Peyer's patch (tissue), 4 donors: ENCODE measurements around the gene STPG3. TPM values are rescaled to one million over a fixed set of nuclear protein-coding genes. Genes with fewer than 3 reads are reported as not detected.

ENCODE experiments used
- DNase-seq, 3 donors: peaks; one replicate each; pipeline ENCODE4 v3.0.0-alpha.2; 2017 to 2019
- H3K27ac ChIP-seq, 4 donors: fragments of 200-600 bp; sonication (generic); one replicate each; pipeline ENCODE4 v1.5.1; 2016 to 2019
- H3K27me3 ChIP-seq, 2 donors: fragments of 200-600 bp; sonication (generic); one replicate each; pipeline ENCODE4 v1.5.1; 2019
- H3K36me3 ChIP-seq, 3 donors: fragments of 200-600 bp; sonication (generic); one replicate each; pipeline ENCODE4 v1.5.1; 2016 to 2019
- H3K4me1 ChIP-seq, 4 donors: fragments of 200-600 bp; sonication (generic); one replicate each; pipeline ENCODE4 v1.5.1; 2016 to 2019
- H3K4me3 ChIP-seq, 4 donors: fragments of 200-600 bp; sonication (generic); 1 replicate in 3 of 4; 2 replicates in 1 of 4; pipeline ENCODE4 v1.5.1; 2016 to 2019; ENCODE audit warnings: mild to moderate bottlenecking in 1 of 4
- H3K9me3 ChIP-seq, 4 donors: fragments of 200-600 bp; sonication (generic); one replicate each; pipeline ENCODE4 v1.5.1; 2016 to 2019; ENCODE audit warnings: mild to moderate bottlenecking in 1 of 4
- POLR2A ChIP-seq, 2 donors: fragments of 450-650 bp; IDR thresholded peaks; one replicate each; pipeline ENCODE4 v1.5.1; 2017; ENCODE audit warnings: antibody characterized with exemption in 2 of 2, mild to moderate bottlenecking in 2 of 2, moderate library complexity in 2 of 2
- total RNA-seq, 4 donors: library from RNA; depleted of rRNA; stranded (reverse); fragments of >200 nt; gene quantifications; one replicate each; pipeline ENCODE4 v1.1.0, GENCODE V29; 2016
- TF ChIP-seq, protein P1 (sequence below), 6 experiments: fragments of 450-650 bp in 4 of 6; fragments of 200-600 bp in 2 of 6; sonication (generic) in 1 of 6; IDR thresholded peaks; one replicate each; pipeline ENCODE4 v1.5.1; 2017 to 2019; ENCODE audit warnings: antibody characterized with exemption in 6 of 6, mild to moderate bottlenecking in 3 of 6, moderate library complexity in 1 of 6

Gene STPG3
- total RNA-seq, 4 donors from 2014 or later: not detected

DNA sequence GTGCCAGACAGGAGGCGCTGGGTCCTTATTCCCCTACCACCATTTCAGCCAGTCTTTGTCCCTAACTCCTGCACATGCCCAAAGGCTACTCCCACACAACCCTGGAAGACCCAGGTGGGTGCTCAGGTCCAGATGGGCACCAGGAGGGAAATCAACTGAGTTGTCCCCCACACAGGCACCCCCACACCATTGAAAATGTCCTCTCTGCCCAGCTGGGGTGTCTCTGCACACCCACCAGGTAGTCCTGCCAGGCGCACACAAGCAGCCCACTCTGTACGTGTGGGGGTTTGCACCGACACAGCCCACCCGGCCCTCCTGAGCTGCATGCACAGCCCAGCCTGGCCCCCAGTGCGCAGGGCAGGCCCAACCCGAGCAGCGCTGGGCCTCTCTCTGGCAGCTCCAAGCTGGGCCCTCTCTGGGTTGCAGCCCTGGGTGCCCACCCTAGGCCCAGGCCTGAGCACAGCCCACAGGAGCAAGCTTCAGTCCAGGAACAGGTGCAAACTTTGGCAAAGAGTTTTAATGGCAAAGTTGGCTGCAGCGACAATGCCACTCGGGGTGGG lies 31.2 kb upstream of the STPG3 start:
- peaks cover 0 to 9% (median 0%) of the 10 kb centered on the region in 3 donors for H3K36me3 ChIP-seq
- no peak overlapping the region for H3K27ac ChIP-seq
- peaks cover 7 to 44% (median 15%) of the 10 kb centered on the region in 4 donors for H3K4me1 ChIP-seq
- DNase-seq: no peak
- H3K4me3 ChIP-seq: no peak overlapping the region
- no peaks in the 10 kb centered on the region for H3K27me3 ChIP-seq
- no peak for TF ChIP-seq POLR2A (IDR thresholded peaks at IDR 0.05)
- TF ChIP-seq, protein P1, sequence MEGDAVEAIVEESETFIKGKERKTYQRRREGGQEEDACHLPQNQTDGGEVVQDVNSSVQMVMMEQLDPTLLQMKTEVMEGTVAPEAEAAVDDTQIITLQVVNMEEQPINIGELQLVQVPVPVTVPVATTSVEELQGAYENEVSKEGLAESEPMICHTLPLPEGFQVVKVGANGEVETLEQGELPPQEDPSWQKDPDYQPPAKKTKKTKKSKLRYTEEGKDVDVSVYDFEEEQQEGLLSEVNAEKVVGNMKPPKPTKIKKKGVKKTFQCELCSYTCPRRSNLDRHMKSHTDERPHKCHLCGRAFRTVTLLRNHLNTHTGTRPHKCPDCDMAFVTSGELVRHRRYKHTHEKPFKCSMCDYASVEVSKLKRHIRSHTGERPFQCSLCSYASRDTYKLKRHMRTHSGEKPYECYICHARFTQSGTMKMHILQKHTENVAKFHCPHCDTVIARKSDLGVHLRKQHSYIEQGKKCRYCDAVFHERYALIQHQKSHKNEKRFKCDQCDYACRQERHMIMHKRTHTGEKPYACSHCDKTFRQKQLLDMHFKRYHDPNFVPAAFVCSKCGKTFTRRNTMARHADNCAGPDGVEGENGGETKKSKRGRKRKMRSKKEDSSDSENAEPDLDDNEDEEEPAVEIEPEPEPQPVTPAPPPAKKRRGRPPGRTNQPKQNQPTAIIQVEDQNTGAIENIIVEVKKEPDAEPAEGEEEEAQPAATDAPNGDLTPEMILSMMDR (IDR thresholded peaks at IDR 0.05): no peak
- no peaks in the 10 kb centered on the region for H3K9me3 ChIP-seq

DNA sequence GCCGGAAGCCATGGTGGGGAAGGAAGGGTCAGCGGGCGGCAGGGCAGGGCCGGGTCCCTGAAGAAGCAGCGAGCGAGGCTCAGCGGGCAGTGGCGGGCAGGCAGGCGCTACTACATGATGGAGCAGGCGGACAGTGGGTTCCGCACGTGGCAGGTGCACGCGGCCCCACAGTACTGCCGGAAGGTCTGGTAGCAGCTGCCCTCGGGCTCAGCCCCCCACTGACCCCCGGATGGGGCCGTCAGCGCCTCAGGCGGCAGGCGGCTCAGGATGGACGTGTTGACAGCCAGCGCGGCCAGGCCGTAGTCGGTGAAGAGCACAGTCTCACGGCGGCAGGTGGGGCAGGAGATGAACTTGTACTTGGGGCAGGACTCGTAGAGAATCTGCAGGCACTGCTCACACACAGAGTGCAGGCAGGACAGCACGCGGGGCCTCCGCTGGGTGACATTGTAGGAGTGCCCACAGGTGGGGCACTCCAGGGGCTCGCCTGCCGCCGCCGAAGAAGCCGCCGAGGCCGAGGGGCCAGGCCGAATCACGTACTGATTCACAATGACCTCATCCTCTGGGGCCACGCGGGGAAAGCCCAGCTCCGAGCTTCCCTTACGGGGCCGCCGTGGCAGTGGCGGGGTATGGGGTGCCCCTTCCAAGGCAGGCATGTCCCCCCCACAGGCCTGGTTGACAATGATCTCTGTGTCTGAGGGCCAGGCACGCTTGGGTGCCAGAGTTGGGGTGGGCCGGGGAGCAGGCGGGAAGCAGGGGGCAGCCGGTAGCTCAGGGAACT lies 30.6 kb upstream of the STPG3 start:
- DNase-seq: no peak
- Histone ChIP-seq H3K36me3 (peaks cover 0 to 4% (median 0%) of the 10 kb centered on the region in 3 donors), H3K4me3 (no peak overlapping the region), H3K27me3 (no peaks in the 10 kb centered on the region), H3K9me3 (no peaks in the 10 kb centered on the region), H3K4me1 (peaks cover 7 to 44% (median 15%) of the 10 kb centered on the region in 4 donors), H3K27ac (no peak overlapping the region)
- TF ChIP-seq, protein P1 (IDR thresholded peaks at IDR 0.05): no peak
- no peak for TF ChIP-seq POLR2A (IDR thresholded peaks at IDR 0.05)

DNA sequence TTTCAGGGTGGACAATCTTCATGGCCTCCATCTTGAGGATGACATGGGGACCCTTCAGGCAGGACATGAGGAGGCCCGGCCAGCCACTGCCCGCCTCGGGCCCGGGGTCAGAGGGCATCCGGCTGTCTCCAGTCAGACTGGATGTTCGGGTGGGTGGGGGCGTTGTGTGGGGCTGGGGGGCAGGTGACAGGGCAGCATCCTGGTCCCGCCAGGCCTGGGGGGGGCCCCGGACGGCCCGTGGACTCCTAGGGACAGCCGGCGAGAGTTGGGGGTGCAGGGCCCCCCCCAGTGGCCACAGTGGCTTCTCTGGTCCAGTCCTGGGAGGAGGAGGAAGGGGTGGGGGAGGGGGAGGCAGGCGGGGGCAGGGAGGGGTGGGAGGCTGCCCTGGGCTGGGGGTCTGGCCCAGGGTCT lies 30.0 kb upstream of the STPG3 start:
- no peaks in the 10 kb centered on the region for H3K27me3 ChIP-seq
- peaks cover 7 to 44% (median 15%) of the 10 kb centered on the region in 4 donors for H3K4me1 ChIP-seq
- no peak for TF ChIP-seq POLR2A (IDR thresholded peaks at IDR 0.05)
- TF ChIP-seq, protein P1 (IDR thresholded peaks at IDR 0.05): no peak
- DNase-seq: no peak
- no peaks in the 10 kb centered on the region for H3K36me3 ChIP-seq
- H3K4me3 ChIP-seq: peak overlapping the region in 2 of 4 donors; percentile 45 to 81
- no peaks in the 10 kb centered on the region for H3K9me3 ChIP-seq
- no peak overlapping the region for H3K27ac ChIP-seq

DNA sequence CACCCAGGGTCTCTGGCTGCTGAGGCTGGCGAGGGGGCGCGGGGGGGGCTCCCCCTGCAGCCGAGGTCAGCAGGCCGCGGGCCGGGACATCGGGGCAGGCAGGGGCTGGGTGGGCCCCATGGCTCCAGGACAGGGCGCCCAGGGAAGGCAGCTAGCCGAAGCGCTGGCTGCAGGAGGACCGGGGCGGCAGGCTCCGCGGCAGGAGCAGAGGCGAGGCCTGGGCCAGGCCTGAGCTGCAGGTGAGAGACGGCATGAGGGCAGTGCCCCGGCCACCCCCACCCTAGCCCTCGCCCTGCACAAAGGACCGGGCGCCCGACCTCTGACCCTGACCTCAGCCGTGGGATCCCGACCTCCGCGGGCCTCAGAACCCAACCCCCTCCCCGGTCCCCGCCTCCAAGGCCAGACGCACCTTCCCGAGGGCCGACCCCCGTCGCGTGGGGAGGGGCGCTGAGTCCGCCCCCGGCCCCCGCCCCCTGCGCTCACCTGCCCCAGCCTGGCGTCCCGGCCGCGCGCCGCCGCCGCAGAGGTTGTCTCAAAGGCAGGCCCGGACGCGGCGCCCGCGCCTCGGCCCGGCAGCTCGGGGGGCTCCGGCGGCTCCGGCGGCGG lies 29.5 kb upstream of the STPG3 start:
- peak in 1 of 3 donors; percentile 68 for DNase-seq
- Histone ChIP-seq H3K27ac (peak overlapping the region in 2 of 4 donors; percentile 17 to 55), H3K27me3 (no peaks in the 10 kb centered on the region), H3K4me3 (peak overlapping the region; percentile 17 to 81 (median 44)), H3K9me3 (no peaks in the 10 kb centered on the region), H3K4me1 (peaks cover 7 to 44% (median 15%) of the 10 kb centered on the region in 4 donors), H3K36me3 (no peaks in the 10 kb centered on the region)
- TF ChIP-seq, protein P1 (IDR thresholded peaks at IDR 0.05): no peak
- TF ChIP-seq POLR2A (IDR thresholded peaks at IDR 0.05): no peak

DNA sequence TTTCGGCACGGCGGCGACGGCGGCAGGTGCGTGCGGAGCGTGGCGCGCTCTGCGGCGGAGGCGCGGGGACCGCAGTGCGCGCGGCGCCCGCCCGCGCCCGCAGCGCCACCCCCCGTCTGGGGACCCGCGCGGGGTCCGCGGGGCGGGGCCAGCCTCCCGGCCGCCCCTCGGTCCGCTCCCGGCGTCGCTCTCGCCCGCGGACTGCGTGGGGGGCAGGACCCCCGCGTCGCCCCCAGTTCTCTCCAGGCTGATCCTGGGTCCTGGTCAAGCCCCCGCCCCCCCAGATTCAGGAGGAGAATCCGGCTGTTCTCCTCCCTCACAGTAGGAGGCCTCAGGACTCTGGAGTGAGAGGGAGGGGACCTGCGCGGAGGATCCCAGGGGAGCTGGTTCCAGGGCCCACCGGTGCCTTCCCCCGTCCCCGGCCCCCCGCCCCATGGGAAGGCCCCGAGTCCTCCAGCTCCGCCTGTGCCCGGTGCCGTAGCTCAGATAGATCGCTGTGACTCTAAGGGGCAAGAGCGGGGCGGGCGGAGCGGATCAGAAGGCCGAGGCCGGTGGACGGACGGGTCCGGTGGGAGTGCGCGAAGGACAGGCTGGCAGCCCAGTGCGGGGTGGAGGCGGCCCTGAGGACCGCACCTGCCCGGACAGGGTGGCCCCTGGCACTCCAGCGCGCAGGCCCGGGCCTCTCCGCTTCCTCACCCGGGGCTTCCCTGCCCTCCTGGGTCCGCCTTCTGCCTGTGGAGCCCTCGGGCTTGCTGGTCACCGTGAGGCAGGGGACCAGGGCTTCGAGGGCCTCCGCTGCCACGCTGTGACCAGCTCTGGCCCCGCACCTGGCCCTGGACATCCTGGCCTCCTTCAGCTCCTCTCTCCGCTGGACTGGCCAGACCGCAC lies 28.7 kb upstream of the STPG3 start, which contains the start of gene RNF208:
TSS of gene RNF208 (minus strand) at position 51 of the 888 bp plus-strand sequence. CDS start 1,028 bp downstream, outside the sequence.
- H3K27me3 ChIP-seq: no peaks in the 10 kb centered on the region
- TF ChIP-seq POLR2A (IDR thresholded peaks at IDR 0.05): no peak
- TF ChIP-seq, protein P1 (IDR thresholded peaks at IDR 0.05): no peak
- H3K9me3 ChIP-seq: no peaks in the 10 kb centered on the region
- DNase-seq: peak in 1 of 3 donors; percentile 67
- H3K4me3 ChIP-seq: peak within 1 kb of the TSS; percentile 62 to 84 (median 72)
- peaks cover 8 to 44% (median 17%) of the 10 kb centered on the region in 4 donors for H3K4me1 ChIP-seq
- H3K36me3 ChIP-seq: no peaks in the 10 kb centered on the region
- H3K27ac ChIP-seq: peak within 1 kb of the TSS; percentile 85 to 93 (median 90)
